Prostate gland (tissue), 2 donors: Measurements from ENCODE around the gene ZC3H12D. TPM values are rescaled to one million over a fixed set of nuclear protein-coding genes. Genes with fewer than 3 reads are reported as not detected.
A peak's percentile ranks its signal among the peaks of the same experiment; 100 is the strongest.

Experiments used
- DNase-seq: peaks from one replicate; pipeline ENCODE4 v3.0.0-alpha.2; 2019; ENCODE audit warnings: low spot score
- H3K27ac ChIP-seq, 2 donors: fragments of 200-600 bp; sonication (generic); 2 replicates each; pipeline ENCODE4 v1.5.1; 2017 to 2019
- H3K27me3 ChIP-seq: fragments of 200-600 bp; sonication (generic); replicated peaks from 2 replicates; pipeline ENCODE4 v1.5.1; 2019; ENCODE audit not compliant: insufficient read depth
- H3K36me3 ChIP-seq, 2 donors: fragments of 200-600 bp; sonication (generic); 1 replicate in 1 of 2; 2 replicates in 1 of 2; pipeline versions ENCODE4 v1.5.1 to v1.8.1; 2017 to 2019
- H3K4me1 ChIP-seq: fragments of 200-600 bp; sonication (generic); replicated peaks from 2 replicates; pipeline ENCODE4 v1.5.1; 2019
- H3K4me3 ChIP-seq, 2 donors: fragments of 200-600 bp; sonication (generic); 2 replicates each; pipeline ENCODE4 v1.5.1; 2017 to 2019
- H3K9me3 ChIP-seq: fragments of 200-600 bp; sonication (generic); 2 replicates; pipeline ENCODE4 v1.5.1; 2017
- CTCF ChIP-seq, 4 experiments: fragments of 200-600 bp in 2 of 4; fragments of 450-650 bp in 2 of 4; sonication (generic) in 2 of 4; IDR thresholded peaks; 1 replicate in 3 of 4; 2 replicates in 1 of 4; pipeline ENCODE4 v1.5.1; 2016 to 2019; ENCODE audit warnings: antibody characterized with exemption in 4 of 4, mild to moderate bottlenecking in 2 of 4, moderate library complexity in 2 of 4
- POLR2A ChIP-seq: fragments of 450-650 bp; IDR thresholded peaks from one replicate; pipeline ENCODE4 v1.6.1; 2016; ENCODE audit warnings: antibody characterized with exemption, mild to moderate bottlenecking
- POLR2AphosphoS5 ChIP-seq: sonication (generic); formaldehyde crosslinking; IDR thresholded peaks from one replicate; pipeline ENCODE4 v1.6.1; 2017; ENCODE audit warnings: antibody characterized with exemption
- WGBS: methylation state at CpG from one replicate; pipeline ENCODE4 v1.1.5; 2018; 5-methylcytosine and 5-hydroxymethylcytosine counted together
- intact Hi-C: fragments of 100-400 bp; cut with DNase I; formaldehyde crosslinking; loops from one replicate; pipeline ENCODE4 v1.14.2; 2022
- total RNA-seq, 2 donors: library from RNA; depleted of rRNA; stranded (reverse); fragments of >200 nt; gene quantifications; one replicate each; pipeline ENCODE4 v1.1.0, GENCODE V29; 2016

ZC3H12D gene
- total RNA-seq, 2 donors from 2014 or later: 1.5 to 3.5 TPM

- H3K36me3 ChIP-seq: no peaks in the 10 kb centered on the region
- H3K4me3 ChIP-seq: no peak overlapping the region
- no peaks in the 10 kb centered on the region for H3K4me1 ChIP-seq
- no peaks in the 10 kb centered on the region for H3K9me3 ChIP-seq
- H3K27ac ChIP-seq: no peak overlapping the region
- intact Hi-C loops: no loop called here
- WGBS: 93% methylated on average over 12 of the region's 12 CpGs
- no peak for TF ChIP-seq POLR2A
- TF ChIP-seq CTCF (IDR thresholded peaks at IDR 0.05): no peak
- no peak for TF ChIP-seq POLR2AphosphoS5
- DNase-seq: no peak
- no peaks in the 10 kb centered on the region for H3K27me3 ChIP-seq
Observed at GRCh38 chr6:149436647-149437046, 48.2 kb downstream of the ZC3H12D start.

- Histone ChIP-seq H3K27me3 (no peaks in the 10 kb centered on the region), H3K4me1 (no peaks in the 10 kb centered on the region), H3K36me3 (no peaks in the 10 kb centered on the region), H3K9me3 (no peaks in the 10 kb centered on the region), H3K27ac (no peak overlapping the region), H3K4me3 (no peak overlapping the region)
- intact Hi-C loops: no loop called here
- no peak for DNase-seq
- no peak for TF ChIP-seq CTCF (IDR thresholded peaks at IDR 0.05)
- TF ChIP-seq POLR2A: no peak
- no peak for TF ChIP-seq POLR2AphosphoS5
- WGBS: 96% methylated on average over 12 of the region's 13 CpGs
Observed at GRCh38 chr6:149435919-149436586, 48.8 kb downstream of the ZC3H12D start.

- intact Hi-C loops: loop anchor here (2.0 to 5.0 kb wide), 4 partner anchors 83 to 403 kb away; partner anchors contain the start of gene TAB2
- 10% methylated on average over 1 of the region's 1 CpG for WGBS
- H3K27ac ChIP-seq: no peak overlapping the region
- H3K27me3 ChIP-seq: no peaks in the 10 kb centered on the region
- no peaks in the 10 kb centered on the region for H3K4me1 ChIP-seq
- peak; percentile 34 for TF ChIP-seq POLR2AphosphoS5
- TF ChIP-seq CTCF (IDR thresholded peaks at IDR 0.05): no peak
- DNase-seq: no peak
- no peak overlapping the region for H3K4me3 ChIP-seq
- H3K9me3 ChIP-seq: no peaks in the 10 kb centered on the region
- no peaks in the 10 kb centered on the region for H3K36me3 ChIP-seq
Observed at GRCh38 chr6:149433881-149434280, 50.9 kb downstream of the ZC3H12D start.

GRCh38 chr6:149433405-149433804, 51.4 kb downstream of the ZC3H12D start:
- 60% methylated on average over 2 of the region's 2 CpGs for WGBS
- TF ChIP-seq POLR2AphosphoS5 (no peak), CTCF (IDR thresholded peaks at IDR 0.05) (no peak), POLR2A (no peak)

More at GRCh38 chr6:149433405-149433804, 51.4 kb downstream of the ZC3H12D start:
- Histone ChIP-seq H3K27ac (no peak overlapping the region), H3K4me3 (no peak overlapping the region), H3K4me1 (no peaks in the 10 kb centered on the region), H3K36me3 (no peaks in the 10 kb centered on the region), H3K27me3 (no peaks in the 10 kb centered on the region), H3K9me3 (no peaks in the 10 kb centered on the region)
- intact Hi-C loops: loop anchor here (2.0 to 5.0 kb wide), 4 partner anchors 84 to 403 kb away; partner anchors contain the start of gene TAB2
- DNase-seq: no peak
